Panc1 (cell line): Measurements from ENCODE around the gene C1orf116. TPM values are rescaled to one million over a fixed set of nuclear protein-coding genes. Genes with fewer than 3 reads are reported as not detected.
A peak's percentile ranks its signal among the peaks of the same experiment; 100 is the strongest.

Source experiments
- ATAC-seq: fragments of 200-7000 bp; cut with Tn5 transposase; 2 replicates; pipeline ENCODE4 v1.9.1; 2020; ENCODE audit warnings: mild to moderate bottlenecking, moderate library complexity
- BruUV-seq: library from RNA; stranded (reverse); fragments of 400-500 nt; replicated peaks from 2 replicates; lab custom pipeline; 2021; lab: Mats Ljungman, UMichigan
- CTCF ChIA-PET: fragments of 300-600 bp; sonication (Branson Sonifier 250); formaldehyde crosslinking; loops from one replicate; lab custom pipeline; 2022; ENCODE audit warnings: antibody characterized with exemption; lab: Charles Lee
- POLR2A ChIA-PET: fragments of 300-600 bp; sonication (Branson Sonifier 250); formaldehyde crosslinking; loops from one replicate; lab custom pipeline; 2022; ENCODE audit warnings: antibody characterized with exemption; lab: Charles Lee
- DNase-seq: peaks from one replicate; pipeline ENCODE4 v3.0.0-alpha.2; 2010; ENCODE audit warnings: low read depth, low spot score
- H3K27ac ChIP-seq: 2 replicates; pipeline ENCODE4 v1.5.1; 2011; ENCODE audit warnings: mild to moderate bottlenecking, low read length, inconsistent platforms
- H3K27me3 ChIP-seq: fragments of 200-500 bp; sonication (Bioruptor generic); 2 replicates; pipeline ENCODE4 v1.6.0; 2014; ENCODE audit warnings: low read length, inconsistent platforms; ENCODE audit not compliant: control insufficient read depth, insufficient read depth
- H3K36me3 ChIP-seq: fragments of 200-500 bp; sonication (Bioruptor generic); 2 replicates; pipeline ENCODE4 v1.5.1; 2014; ENCODE audit warnings: inconsistent platforms, mild to moderate bottlenecking, low read length, moderate library complexity; ENCODE audit not compliant: control insufficient read depth, insufficient read depth
- H3K4me1 ChIP-seq: 2 replicates; pipeline ENCODE4 v1.5.1; 2011; ENCODE audit warnings: inconsistent platforms, mild to moderate bottlenecking, low read length, moderate library complexity; ENCODE audit not compliant: control insufficient read depth, insufficient read depth
- H3K4me3 ChIP-seq, 2 experiments: 2 replicates each; pipeline ENCODE4 v1.5.1; 2011 to 2012; ENCODE audit warnings: low read depth in 2 of 2, low read length in 2 of 2, mild to moderate bottlenecking in 2 of 2, inconsistent platforms in 1 of 2, moderate library complexity in 1 of 2
- H3K9me3 ChIP-seq: fragments of 200-500 bp; sonication (Bioruptor generic); 2 replicates; pipeline ENCODE4 v1.5.1; 2014; ENCODE audit warnings: low read depth, mild to moderate bottlenecking, inconsistent platforms, low read length, moderate library complexity; ENCODE audit not compliant: control insufficient read depth, insufficient read depth
- CTCF ChIP-seq: fragments of 450-650 bp; IDR thresholded peaks from 2 replicates; pipeline ENCODE4 v1.5.1; 2017; ENCODE audit warnings: mild to moderate bottlenecking
- POLR2AphosphoS5 ChIP-seq: IDR thresholded peaks from 2 replicates; pipeline ENCODE4 v1.6.1; 2012; ENCODE audit warnings: mild to moderate bottlenecking, low read depth, low read length, moderate library complexity
- REST ChIP-seq, 2 experiments: IDR thresholded peaks; 2 replicates each; pipeline ENCODE4 v1.6.1; 2011 to 2012; ENCODE audit warnings: low read depth in 2 of 2, control low read depth in 1 of 2, low read length in 1 of 2, mild to moderate bottlenecking in 1 of 2, moderate library complexity in 1 of 2; ENCODE audit not compliant: insufficient read depth in 1 of 2
- SIN3A ChIP-seq: IDR thresholded peaks from 2 replicates; pipeline ENCODE4 v1.6.1; 2012; ENCODE audit warnings: low read depth, mild to moderate bottlenecking, low read length, moderate library complexity, borderline replicate concordance; ENCODE audit not compliant: insufficient read depth
- TCF7L2 ChIP-seq: IDR thresholded peaks from 2 replicates; pipeline ENCODE4 v1.6.1; 2011; ENCODE audit warnings: mild to moderate bottlenecking, low read depth, low read length, inconsistent platforms
- in situ Hi-C: cut with HindIII; loops from 2 replicates; pipeline ENCODE4 v1.10.0; 2016; ENCODE audit warnings: low sequenced_read_pairs, low pct_unique_long_range_greater_than_20kb
- intact Hi-C: fragments of 100-400 bp; cut with micrococcal nuclease; formaldehyde crosslinking; loops from one replicate; pipeline ENCODE4 v1.10.0; 2022; ENCODE audit not compliant: unreplicated experiment
- total RNA-seq: library from RNA; stranded (reverse); gene quantifications from one replicate; pipeline ENCODE4 v1.2.1, GENCODE V29; 2021; ENCODE audit not compliant: unreplicated experiment

Gene C1orf116
- total RNA-seq, 1 experiment from 2014 or later: 0.08 TPM

GRCh38 chr1:207022996-207023679 lies 9.4 kb downstream of the C1orf116 start:
- H3K36me3 ChIP-seq: no peaks in the 10 kb centered on the region
- no peak overlapping the region for H3K27ac ChIP-seq
- CTCF ChIA-PET: no interaction called here
- POLR2A ChIA-PET: no interaction called here
- H3K9me3 ChIP-seq: no peaks in the 10 kb centered on the region
- peaks cover under 1% of the 10 kb centered on the region for H3K27me3 ChIP-seq
- no peaks in the 10 kb centered on the region for H3K4me1 ChIP-seq
- no peak overlapping the region for H3K4me3 ChIP-seq
- no TSS peak for BruUV-seq
- TF ChIP-seq REST (IDR thresholded peaks at IDR 0.05; ENCODE audit: insufficient read depth in 1 of 2, low read depth in 2 of 2, low read length in 1 of 2) (no peak), POLR2AphosphoS5 (no peak), CTCF (no peak), SIN3A (no peak), TCF7L2 (no peak)
- DNase-seq (no peak), ATAC-seq (no peak)
- intact Hi-C loops (no loop called here), in situ Hi-C loops (no loop called here)

- H3K27ac ChIP-seq: no peak overlapping the region
- ATAC-seq (peak; percentile 24; the same call in 1 of the 2 replicates), DNase-seq (no peak)
- BruUV-seq: no TSS peak
- no peaks in the 10 kb centered on the region for H3K9me3 ChIP-seq
- in situ Hi-C loops (no loop called here), intact Hi-C loops (no loop called here)
- H3K27me3 ChIP-seq: no peaks in the 10 kb centered on the region; the same call in none of the 2 replicates
- H3K4me3 ChIP-seq: no peak overlapping the region
- no peaks in the 10 kb centered on the region for H3K36me3 ChIP-seq
- ChIA-PET CTCF (no interaction called here), POLR2A (no interaction called here)
- no peaks in the 10 kb centered on the region for H3K4me1 ChIP-seq
- TF ChIP-seq TCF7L2 (no peak), POLR2AphosphoS5 (no peak), REST (IDR thresholded peaks at IDR 0.05; ENCODE audit: insufficient read depth in 1 of 2, low read depth in 2 of 2, low read length in 1 of 2) (no peak), SIN3A (no peak), CTCF (no peak)
Measured at GRCh38 chr1:207021876-207022596, 10.5 kb downstream of the C1orf116 start.
